Measurements from ENCODE around the gene ABCB4. TPM values are rescaled to one million over a fixed set of nuclear protein-coding genes. Genes with fewer than 3 reads are reported as not detected.
A peak's percentile ranks its signal among the peaks of the same experiment; 100 is the strongest.

Gene ABCB4
- total and polyA plus RNA-seq, 7 experiments from 2014 or later, result 0.27 to 1.5 (median 0.71) TPM; not detected in 3

GRCh38 chr7:87511510-87511909, 36.0 kb upstream of the ABCB4 start:
- H3K9me3 Mint-ChIP-seq, result no peaks in the 10 kb centered on the region
- no peak for DNase-seq
- H3K27ac Mint-ChIP-seq, result peak overlapping the region in 3 of 9 donors; percentile 2 to 10 (median 6)
- H3K9me3 ChIP-seq (ENCODE audit: control insufficient read depth in 2 of 3, low read length in 3 of 3), result no peaks in the 10 kb centered on the region
- H3K36me3 Mint-ChIP-seq, result peaks cover 0 to 25% (median 7%) of the 10 kb centered on the region in 5 donors
- H3K4me3 ChIP-seq (ENCODE audit: low read length), result no peak overlapping the region
- intact Hi-C loops (cut with micrococcal nuclease), result no loop called here
- H3K36me3 ChIP-seq (ENCODE audit: control insufficient read depth in 2 of 3, insufficient read depth in 3 of 3, low read length in 3 of 3), result peaks cover 0 to 13% (median 0%) of the 10 kb centered on the region in 3 experiments
- H3K27ac ChIP-seq (ENCODE audit: low read depth, low read length), result no peak overlapping the region
- H3K27me3 ChIP-seq (ENCODE audit: control insufficient read depth in 2 of 2, insufficient read depth in 2 of 2, low read length in 2 of 2), result no peaks in the 10 kb centered on the region
- POLR2A ChIA-PET, result no interaction called here
- no peaks in the 10 kb centered on the region for H3K4me1 ChIP-seq (ENCODE audit: control insufficient read depth in 2 of 2, insufficient read depth in 2 of 2, low read length in 2 of 2)
- peaks cover 0 to 10% (median 0%) of the 10 kb centered on the region in 7 donors for H3K4me1 Mint-ChIP-seq
- CTCF ChIA-PET, result no interaction called here
- no peaks in the 10 kb centered on the region for H3K27me3 Mint-ChIP-seq
- no peak overlapping the region for H3K4me3 Mint-ChIP-seq
- no peak for ATAC-seq

GRCh38 chr7:87510411-87510875, 35.0 kb upstream of the ABCB4 start:
- peaks cover 0 to 13% (median 0%) of the 10 kb centered on the region in 3 experiments for H3K36me3 ChIP-seq (ENCODE audit: control insufficient read depth in 2 of 3, insufficient read depth in 3 of 3, low read length in 3 of 3)
- no peak overlapping the region for H3K4me3 Mint-ChIP-seq
- ChIA-PET POLR2A (no interaction called here), CTCF (no interaction called here)
- ATAC-seq, result no peak
- H3K27me3 ChIP-seq (ENCODE audit: control insufficient read depth in 2 of 2, insufficient read depth in 2 of 2, low read length in 2 of 2), result no peaks in the 10 kb centered on the region
- DNase-seq, result no peak
- H3K9me3 Mint-ChIP-seq, result no peaks in the 10 kb centered on the region
- H3K4me1 ChIP-seq (ENCODE audit: control insufficient read depth in 2 of 2, insufficient read depth in 2 of 2, low read length in 2 of 2), result no peaks in the 10 kb centered on the region
- H3K9me3 ChIP-seq (ENCODE audit: control insufficient read depth in 2 of 3, low read length in 3 of 3), result no peaks in the 10 kb centered on the region
- H3K27ac ChIP-seq (ENCODE audit: low read depth, low read length), result no peak overlapping the region
- peaks cover 0 to 16% (median 0%) of the 10 kb centered on the region in 7 donors for H3K4me1 Mint-ChIP-seq
- no peak overlapping the region for H3K4me3 ChIP-seq (ENCODE audit: low read length)
- no peaks in the 10 kb centered on the region for H3K27me3 Mint-ChIP-seq
- intact Hi-C loops (cut with micrococcal nuclease), result no loop called here
- H3K27ac Mint-ChIP-seq, result no peak overlapping the region
- H3K36me3 Mint-ChIP-seq, result peaks cover 0 to 25% (median 7%) of the 10 kb centered on the region in 5 donors

- intact Hi-C loops (cut with micrococcal nuclease), result loop anchor here (2.0 to 10.0 kb wide), 6 partner anchors 117 to 661 kb away; partner anchors contain the start of gene RUNDC3B (in 2 of the 2)
- Mint-ChIP-seq H3K27me3 (no peaks in the 10 kb centered on the region), H3K36me3 (peaks cover 0 to 8% (median 0%) of the 10 kb centered on the region in 5 donors), H3K9me3 (no peaks in the 10 kb centered on the region), H3K27ac (peak overlapping the region in 1 of 9 donors; percentile 11), H3K4me1 (peaks cover 0 to 16% (median 0%) of the 10 kb centered on the region in 7 donors), H3K4me3 (no peak overlapping the region)
- Histone ChIP-seq H3K9me3 (ENCODE audit: control insufficient read depth in 2 of 3, low read length in 3 of 3) (no peaks in the 10 kb centered on the region), H3K36me3 (ENCODE audit: control insufficient read depth in 2 of 3, insufficient read depth in 3 of 3, low read length in 3 of 3) (peaks cover 0 to 5% (median 0%) of the 10 kb centered on the region in 3 experiments), H3K27me3 (ENCODE audit: control insufficient read depth in 2 of 2, insufficient read depth in 2 of 2, low read length in 2 of 2) (no peaks in the 10 kb centered on the region), H3K27ac (ENCODE audit: low read depth, low read length) (no peak overlapping the region), H3K4me3 (ENCODE audit: low read length) (no peak overlapping the region), H3K4me1 (ENCODE audit: control insufficient read depth in 2 of 2, insufficient read depth in 2 of 2, low read length in 2 of 2) (no peaks in the 10 kb centered on the region)
- no peak for ATAC-seq
- POLR2A ChIA-PET, result no interaction called here
- CTCF ChIA-PET, result no interaction called here
- no peak for DNase-seq
Observed at GRCh38 chr7:87507446-87507845, 32.0 kb upstream of the ABCB4 start.

GRCh38 chr7:87506246-87507180, 31.0 kb upstream of the ABCB4 start:
- Mint-ChIP-seq H3K27ac (no peak overlapping the region), H3K4me3 (no peak overlapping the region), H3K27me3 (no peaks in the 10 kb centered on the region), H3K9me3 (no peaks in the 10 kb centered on the region), H3K4me1 (peaks cover 0 to 16% (median 0%) of the 10 kb centered on the region in 7 donors), H3K36me3 (peaks cover 0 to 8% (median 0%) of the 10 kb centered on the region in 5 donors)
- DNase-seq, result peak in 3 of 9 donors; percentile 4 to 14 (median 12)
- H3K27me3 ChIP-seq (ENCODE audit: control insufficient read depth in 2 of 2, insufficient read depth in 2 of 2, low read length in 2 of 2), result no peaks in the 10 kb centered on the region
- ChIA-PET CTCF (interaction anchor here (1.0 to 1.6 kb wide), 4 partner anchors 94 to 605 kb away, joined by 3 to 8 read pairs (median 4); partner anchors contain the start of gene ABCB1), POLR2A (no interaction called here)
- no peak overlapping the region for H3K4me3 ChIP-seq (ENCODE audit: low read length)
- no peak for ATAC-seq
- no peaks in the 10 kb centered on the region for H3K4me1 ChIP-seq (ENCODE audit: control insufficient read depth in 2 of 2, insufficient read depth in 2 of 2, low read length in 2 of 2)
- H3K9me3 ChIP-seq (ENCODE audit: control insufficient read depth in 2 of 3, low read length in 3 of 3), result no peaks in the 10 kb centered on the region
- H3K36me3 ChIP-seq (ENCODE audit: control insufficient read depth in 2 of 3, insufficient read depth in 3 of 3, low read length in 3 of 3), result peaks cover 0 to 5% (median 0%) of the 10 kb centered on the region in 3 experiments
- no peak overlapping the region for H3K27ac ChIP-seq (ENCODE audit: low read depth, low read length)
- intact Hi-C loops (cut with micrococcal nuclease), result loop anchor here (1.0 to 10.0 kb wide), 7 partner anchors 118 to 662 kb away; partner anchors contain the start of gene RUNDC3B (in 2 of the 2)

- DNase-seq (no peak), ATAC-seq (no peak)
- Mint-ChIP-seq H3K27me3 (no peaks in the 10 kb centered on the region), H3K9me3 (no peaks in the 10 kb centered on the region), H3K4me3 (no peak overlapping the region), H3K4me1 (peaks cover 0 to 15% (median 0%) of the 10 kb centered on the region in 7 donors), H3K36me3 (peaks cover 0 to 8% (median 0%) of the 10 kb centered on the region in 5 donors), H3K27ac (no peak overlapping the region)
- Histone ChIP-seq H3K36me3 (ENCODE audit: control insufficient read depth in 2 of 3, insufficient read depth in 3 of 3, low read length in 3 of 3) (peaks cover 0 to 5% (median 0%) of the 10 kb centered on the region in 3 experiments), H3K4me3 (ENCODE audit: low read length) (no peak overlapping the region), H3K27ac (ENCODE audit: low read depth, low read length) (no peak overlapping the region), H3K9me3 (ENCODE audit: control insufficient read depth in 2 of 3, low read length in 3 of 3) (no peaks in the 10 kb centered on the region), H3K4me1 (ENCODE audit: control insufficient read depth in 2 of 2, insufficient read depth in 2 of 2, low read length in 2 of 2) (no peaks in the 10 kb centered on the region), H3K27me3 (ENCODE audit: control insufficient read depth in 2 of 2, insufficient read depth in 2 of 2, low read length in 2 of 2) (no peaks in the 10 kb centered on the region)
- ChIA-PET POLR2A (no interaction called here), CTCF (interaction anchor here (1.0 to 1.6 kb wide), 4 partner anchors 95 to 606 kb away, joined by 3 to 8 read pairs (median 4); partner anchors contain the start of gene ABCB1)
- intact Hi-C loops (cut with micrococcal nuclease), result loop anchor here (1.0 to 10.0 kb wide), 7 partner anchors 119 to 663 kb away; partner anchors contain the start of gene RUNDC3B (in 2 of the 2)
Observed at GRCh38 chr7:87505557-87506245, 30.2 kb upstream of the ABCB4 start.

GRCh38 chr7:87505122-87505521, 29.6 kb upstream of the ABCB4 start:
- Mint-ChIP-seq H3K36me3 (peaks cover 0 to 8% (median 0%) of the 10 kb centered on the region in 5 donors), H3K4me3 (no peak overlapping the region)
- POLR2A ChIA-PET, result no interaction called here

More at GRCh38 chr7:87505122-87505521, 29.6 kb upstream of the ABCB4 start:
- Histone ChIP-seq H3K27me3 (ENCODE audit: control insufficient read depth in 2 of 2, insufficient read depth in 2 of 2, low read length in 2 of 2) (no peaks in the 10 kb centered on the region), H3K4me3 (ENCODE audit: low read length) (no peak overlapping the region), H3K27ac (ENCODE audit: low read depth, low read length) (no peak overlapping the region), H3K36me3 (ENCODE audit: control insufficient read depth in 2 of 3, insufficient read depth in 3 of 3, low read length in 3 of 3) (peaks cover 0 to 5% (median 0%) of the 10 kb centered on the region in 3 experiments), H3K4me1 (ENCODE audit: control insufficient read depth in 2 of 2, insufficient read depth in 2 of 2, low read length in 2 of 2) (no peaks in the 10 kb centered on the region), H3K9me3 (ENCODE audit: control insufficient read depth in 2 of 3, low read length in 3 of 3) (no peaks in the 10 kb centered on the region)
- DNase-seq, result no peak
- Mint-ChIP-seq H3K27ac (no peak overlapping the region), H3K27me3 (no peaks in the 10 kb centered on the region), H3K9me3 (no peaks in the 10 kb centered on the region), H3K4me1 (peaks cover 0 to 12% (median 0%) of the 10 kb centered on the region in 7 donors)
- CTCF ChIA-PET, result interaction anchor here (1.0 to 1.6 kb wide), 3 partner anchors 380 to 606 kb away, joined by 4 to 8 read pairs (median 4); no protein-coding TSS in a partner anchor
- intact Hi-C loops (cut with micrococcal nuclease), result loop anchor here in 1 of 2 donors (10.0 kb wide), 2 partner anchors 120 to 290 kb away; partner anchors contain the start of gene RUNDC3B
- ATAC-seq, result no peak

All from naive thymus-derived CD4-positive, alpha-beta T cell (primary cell).